ENCODE measurements around the gene STARD6. TPM values are rescaled to one million over a fixed set of nuclear protein-coding genes. Genes with fewer than 3 reads are reported as not detected.
A peak's percentile ranks its signal among the peaks of the same experiment; 100 is the strongest.

The STARD6 gene
- polyA plus RNA-seq, 1 of the 3 experiments (the other 2 are of a cell fraction), result not detected

GRCh38 chr18:54357082-54357659 lies 487 bp downstream of the STARD6 start:
- H4K20me1 ChIP-seq (ENCODE audit: insufficient read depth), result no peaks in the 10 kb centered on the region
- H3K9ac ChIP-seq, result peak overlapping the region; percentile 73
- H3K9me2 ChIP-seq, result no peaks in the 10 kb centered on the region
- H3K79me2 ChIP-seq (ENCODE audit: insufficient read depth), result peaks cover 17% of the 10 kb centered on the region
- no peaks in the 10 kb centered on the region for H3K9me3 ChIP-seq
- no peaks in the 10 kb centered on the region; a peak in 2 of 4 replicates for H3K4me1 ChIP-seq (ENCODE audit: control insufficient read depth in 1 of 2, insufficient read depth in 2 of 2, low read depth in 1 of 2, low read length in 1 of 2)
- WGBS (ENCODE audit: low lambda C conversion rate), result 5% methylated on average over 10 of the region's 15 CpGs
- H3K27ac ChIP-seq (ENCODE audit: low read depth in 2 of 2, low read length in 1 of 2), result peak overlapping the region; percentile 58 to 93
- H3K4me3 ChIP-seq (ENCODE audit: low read depth in 2 of 2, low read length in 1 of 2), result peak overlapping the region; percentile 66 to 84
- CTCF ChIA-PET, result interaction anchor here (1.0 to 3.5 kb wide), 12 partner anchors 11 to 767 kb away, joined by 3 to 12 read pairs (median 4); no protein-coding TSS in a partner anchor
- no peak for TF ChIP-seq GABPA (IDR thresholded peaks at IDR 0.05; ENCODE audit: low read depth)
- H3K27me3 ChIP-seq (ENCODE audit: insufficient read depth), result no peaks in the 10 kb centered on the region
- peak overlapping the region; percentile 79 for H3K4me2 ChIP-seq
- peak overlapping the region; percentile 98 for H2AFZ ChIP-seq (ENCODE audit: low read depth)
- DNase-seq, result no peak
- peaks cover 0 to 11% of the 10 kb centered on the region in 2 experiments for H3K36me3 ChIP-seq (replicated peaks in 1 of 2; ENCODE audit: control insufficient read depth in 1 of 2, insufficient read depth in 2 of 2, low read length in 1 of 2)
- peaks cover 5% of the 10 kb centered on the region for H3F3A ChIP-seq (replicated peaks; ENCODE audit: insufficient read depth)
- POLR2A ChIA-PET, result interaction anchor here (0.7 to 1.7 kb wide), 3 partner anchors 69 to 1371 kb away, joined by 3 to 7 read pairs (median 4); partner anchors contain the start of gene POLI

- CTCF ChIA-PET, result no interaction called here
- WGBS (ENCODE audit: low lambda C conversion rate), result 69% methylated on average over 1 of the region's 1 CpG
- TF ChIP-seq FOXM1 (IDR thresholded peaks at IDR 0.05; ENCODE audit: low read depth) (no peak), EP300 (IDR thresholded peaks at IDR 0.05; ENCODE audit: borderline replicate concordance in 1 of 2, low read depth in 1 of 2, low read length in 1 of 2) (no peak), POLR2AphosphoS5 (IDR thresholded peaks at IDR 0.05; ENCODE audit: low read depth, low read length) (no peak), CTCF (IDR thresholded peaks at IDR 0.05) (no peak), PBX3 (IDR thresholded peaks at IDR 0.05) (no peak), IRF3 (IDR thresholded peaks at IDR 0.05; ENCODE audit: low read depth, low read length) (no peak), TAF1 (IDR thresholded peaks at IDR 0.05; ENCODE audit: borderline replicate concordance, low read depth, low read length) (no peak), RFX5 (IDR thresholded peaks at IDR 0.05; ENCODE audit: low read length) (no peak)
Measured at GRCh38 chr18:54351186-54351585, 6.5 kb downstream of the STARD6 start.

More at GRCh38 chr18:54351186-54351585, 6.5 kb downstream of the STARD6 start:
- H3K27ac ChIP-seq (ENCODE audit: low read depth in 2 of 2, low read length in 1 of 2), result no peak overlapping the region
- H3K4me3 ChIP-seq (ENCODE audit: low read depth in 2 of 2, low read length in 1 of 2), result no peak overlapping the region
- no peaks in the 10 kb centered on the region for H3K9me2 ChIP-seq
- H3K36me3 ChIP-seq (replicated peaks in 1 of 2; ENCODE audit: control insufficient read depth in 1 of 2, insufficient read depth in 2 of 2, low read length in 1 of 2), result no peaks in the 10 kb centered on the region
- H3K4me1 ChIP-seq (ENCODE audit: control insufficient read depth in 1 of 2, insufficient read depth in 2 of 2, low read depth in 1 of 2, low read length in 1 of 2), result no peaks in the 10 kb centered on the region
- POLR2A ChIA-PET, result no interaction called here
- H3K4me2 ChIP-seq, result no peak overlapping the region
- no peaks in the 10 kb centered on the region for H3K27me3 ChIP-seq (ENCODE audit: insufficient read depth)
- DNase-seq, result no peak
- H3K79me2 ChIP-seq (ENCODE audit: insufficient read depth), result no peaks in the 10 kb centered on the region
- H2AFZ ChIP-seq (ENCODE audit: low read depth), result no peak overlapping the region
- H3K9ac ChIP-seq, result no peak overlapping the region
- no peaks in the 10 kb centered on the region for H3K9me3 ChIP-seq
- H4K20me1 ChIP-seq (ENCODE audit: insufficient read depth), result no peaks in the 10 kb centered on the region
- H3F3A ChIP-seq (replicated peaks; ENCODE audit: insufficient read depth), result no peaks in the 10 kb centered on the region

Measured in SK-N-SH (cell line).